Measurements from ENCODE around the gene GPR42. TPM values are rescaled to one million over a fixed set of nuclear protein-coding genes. Genes with fewer than 3 reads are reported as not detected.

Gene GPR42
- total and polyA plus RNA-seq, 10 of the 15 experiments (the other 5 are each of a cell fraction or from before 2014, with no cell fraction given) = 0.13 TPM; not detected in 9

DNA sequence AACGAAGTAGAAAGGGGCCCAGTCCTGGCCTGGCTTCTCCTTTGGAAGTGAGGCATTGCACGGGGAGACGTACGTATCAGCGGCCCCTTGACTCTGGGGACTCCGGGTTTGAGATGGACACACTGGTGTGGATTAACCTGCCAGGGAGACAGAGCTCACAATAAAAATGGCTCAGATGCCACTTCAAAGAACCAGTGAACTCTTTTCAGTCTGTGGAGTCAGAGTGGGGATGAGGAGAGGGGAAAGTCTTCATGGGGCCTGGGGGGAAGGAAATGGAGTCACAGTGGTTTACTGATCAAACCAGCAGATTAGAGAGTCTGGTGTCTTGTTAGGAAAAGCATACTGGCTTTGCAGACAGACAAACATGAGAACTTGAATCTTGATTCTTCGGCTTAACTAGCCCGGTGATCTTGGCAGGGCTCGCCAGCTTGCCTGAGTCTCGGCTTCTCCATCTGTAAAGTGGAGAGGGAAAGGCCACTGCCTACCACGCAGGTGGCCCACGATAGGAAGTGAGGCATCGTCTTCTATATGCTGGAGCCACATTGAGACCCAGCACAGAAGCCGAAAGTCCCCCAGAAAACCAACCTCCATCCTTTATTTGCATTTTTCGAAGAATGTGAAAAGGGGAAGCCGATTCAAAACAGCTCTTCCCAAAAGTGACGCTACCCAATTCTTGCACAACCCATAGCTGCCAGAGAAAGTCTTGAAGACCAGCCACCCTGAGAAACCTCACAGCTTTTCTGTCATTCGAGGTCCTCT lies 23.5 kb upstream of the GPR42 start, which contains the start of gene FFAR1 (continued):
- no peak for TF ChIP-seq LARP7 (IDR thresholded peaks at IDR 0.05)
- 0 out of 2 replicates have a peak, but pooled peaks have one; percentile 27 for TF ChIP-seq MTA3 (IDR thresholded peaks at IDR 0.05; ENCODE audit: borderline replicate concordance, low read length)
- 0 out of 2 replicates have a peak, but pooled peaks have one; percentile 23 for TF ChIP-seq MEF2A (IDR thresholded peaks at IDR 0.05; ENCODE audit: insufficient read depth, low read depth, low read length)
- 0 out of 2 replicates have a peak, but pooled peaks have one; percentile 6 for TF ChIP-seq BMI1 (IDR thresholded peaks at IDR 0.05; ENCODE audit: borderline replicate concordance)
- TF ChIP-seq SUPT20H (IDR thresholded peaks at IDR 0.05; ENCODE audit: borderline replicate concordance, control insufficient read depth, low read depth, low read length) = no peak
- no peak for TF ChIP-seq ESRRA (IDR thresholded peaks at IDR 0.05; ENCODE audit: low read length)
- peak; percentile 60; the same call in 1 of the 2 replicates for TF ChIP-seq TAF1 (IDR thresholded peaks at IDR 0.05; ENCODE audit: borderline replicate concordance, low read depth, low read length)
- TF ChIP-seq SMARCA5 (IDR thresholded peaks at IDR 0.05) = peak; percentile 75; the same call in 1 of the 2 replicates
- 0 out of 2 replicates have a peak, but pooled peaks have one; percentile 17 for TF ChIP-seq ZNF207 (IDR thresholded peaks at IDR 0.05; ENCODE audit: borderline replicate concordance)
- TF ChIP-seq TARDBP (IDR thresholded peaks at IDR 0.05; ENCODE audit: borderline replicate concordance) = 0 out of 2 replicates have a peak, but pooled peaks have one; percentile 6
- no peak for TF ChIP-seq NRF1 (conservative IDR thresholded peaks at IDR 0.05; ENCODE audit: low read depth, low read length)
- TF ChIP-seq TCF3 (IDR thresholded peaks at IDR 0.05; ENCODE audit: borderline replicate concordance, insufficient read depth, low read depth, low read length) = peak; percentile 39; the same call in 1 of the 2 replicates
- TF ChIP-seq STAT3 (IDR thresholded peaks at IDR 0.05; ENCODE audit: low read depth, low read length) = peak; percentile 92
- TF ChIP-seq, protein P1, sequence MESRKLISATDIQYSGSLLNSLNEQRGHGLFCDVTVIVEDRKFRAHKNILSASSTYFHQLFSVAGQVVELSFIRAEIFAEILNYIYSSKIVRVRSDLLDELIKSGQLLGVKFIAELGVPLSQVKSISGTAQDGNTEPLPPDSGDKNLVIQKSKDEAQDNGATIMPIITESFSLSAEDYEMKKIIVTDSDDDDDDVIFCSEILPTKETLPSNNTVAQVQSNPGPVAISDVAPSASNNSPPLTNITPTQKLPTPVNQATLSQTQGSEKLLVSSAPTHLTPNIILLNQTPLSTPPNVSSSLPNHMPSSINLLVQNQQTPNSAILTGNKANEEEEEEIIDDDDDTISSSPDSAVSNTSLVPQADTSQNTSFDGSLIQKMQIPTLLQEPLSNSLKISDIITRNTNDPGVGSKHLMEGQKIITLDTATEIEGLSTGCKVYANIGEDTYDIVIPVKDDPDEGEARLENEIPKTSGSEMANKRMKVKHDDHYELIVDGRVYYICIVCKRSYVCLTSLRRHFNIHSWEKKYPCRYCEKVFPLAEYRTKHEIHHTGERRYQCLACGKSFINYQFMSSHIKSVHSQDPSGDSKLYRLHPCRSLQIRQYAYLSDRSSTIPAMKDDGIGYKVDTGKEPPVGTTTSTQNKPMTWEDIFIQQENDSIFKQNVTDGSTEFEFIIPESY (IDR thresholded peaks at IDR 0.05) = no peak
- TF ChIP-seq ATF2 (IDR thresholded peaks at IDR 0.05; ENCODE audit: low read length) = peak; percentile 71; the same call in 1 of the 2 replicates
- peak; percentile 86 for TF ChIP-seq IKZF1 (conservative IDR thresholded peaks at IDR 0.05)
- TF ChIP-seq, protein P2, sequence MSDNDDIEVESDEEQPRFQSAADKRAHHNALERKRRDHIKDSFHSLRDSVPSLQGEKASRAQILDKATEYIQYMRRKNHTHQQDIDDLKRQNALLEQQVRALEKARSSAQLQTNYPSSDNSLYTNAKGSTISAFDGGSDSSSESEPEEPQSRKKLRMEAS (IDR thresholded peaks at IDR 0.05; ENCODE audit: low read depth, low read length) = peak; percentile 67; the same call in 1 of the 2 replicates
- no peak for TF ChIP-seq SMAD1 (IDR thresholded peaks at IDR 0.05; ENCODE audit: low read depth, partially characterized antibody)
- TF ChIP-seq ZNF217 (IDR thresholded peaks at IDR 0.05) = 0 out of 2 replicates have a peak, but pooled peaks have one; percentile 37
- no peak for TF ChIP-seq SREBF1 (IDR thresholded peaks at IDR 0.05; ENCODE audit: low read length)
- peak; percentile 96 for TF ChIP-seq POU2F2 (IDR thresholded peaks at IDR 0.05; ENCODE audit: borderline replicate concordance, low read depth, low read length)
- no peak for TF ChIP-seq HDAC6 (IDR thresholded peaks at IDR 0.05; ENCODE audit: unreplicated experiment)
- TF ChIP-seq POLR2A (IDR thresholded peaks at IDR 0.05; ENCODE audit: low read depth, low read length) = peak; percentile 72
- TF ChIP-seq, protein P3, sequence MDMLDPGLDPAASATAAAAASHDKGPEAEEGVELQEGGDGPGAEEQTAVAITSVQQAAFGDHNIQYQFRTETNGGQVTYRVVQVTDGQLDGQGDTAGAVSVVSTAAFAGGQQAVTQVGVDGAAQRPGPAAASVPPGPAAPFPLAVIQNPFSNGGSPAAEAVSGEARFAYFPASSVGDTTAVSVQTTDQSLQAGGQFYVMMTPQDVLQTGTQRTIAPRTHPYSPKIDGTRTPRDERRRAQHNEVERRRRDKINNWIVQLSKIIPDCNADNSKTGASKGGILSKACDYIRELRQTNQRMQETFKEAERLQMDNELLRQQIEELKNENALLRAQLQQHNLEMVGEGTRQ (IDR thresholded peaks at IDR 0.05; ENCODE audit: borderline replicate concordance, low read depth, low read length) = no peak
- peak; percentile 29; the same call in 1 of the 2 replicates for TF ChIP-seq MTA2 (IDR thresholded peaks at IDR 0.05; ENCODE audit: low read depth)
- no peak for TF ChIP-seq KDM1A (IDR thresholded peaks at IDR 0.05; ENCODE audit: borderline replicate concordance)
- peak; percentile 82 for TF ChIP-seq ATF7 (IDR thresholded peaks at IDR 0.05; ENCODE audit: low read depth)
- TF ChIP-seq FOXM1 (IDR thresholded peaks at IDR 0.05; ENCODE audit: low read depth, low read length) = peak; percentile 58; the same call in 1 of the 2 replicates

All from GM12878 (cell line).